CD4-positive, CD25-positive, alpha-beta regulatory T cell (primary cell): ENCODE data around the gene CNBD2. TPM values are rescaled to one million over a fixed set of nuclear protein-coding genes. Genes with fewer than 3 reads are reported as not detected.
A peak's percentile ranks its signal among the peaks of the same experiment; 100 is the strongest.

ENCODE experiments used
- ATAC-seq, 2 donors: fragments of 150-1000 bp; cut with Tn5 transposase; one replicate each; pipeline ENCODE4 v1.10.0; 2021; ENCODE audit warnings: low read depth in 2 of 2, moderate number of reproducible peaks in 2 of 2, moderate library complexity in 1 of 2
- DNase-seq, 3 donors: peaks; one replicate each; pipeline versions ENCODE4 v3.0.0 to v3.0.0-alpha.2; 2012 to 2022; ENCODE audit warnings: mixed read lengths in 1 of 3
- H3K27ac ChIP-seq: one replicate; pipeline ENCODE4 v1.7.0; 2013; ENCODE audit warnings: mild to moderate bottlenecking, low read length; ENCODE audit not compliant: insufficient read depth, poor library complexity, severe bottlenecking
- H3K27me3 ChIP-seq: one replicate; pipeline ENCODE4 v1.7.0; 2013; ENCODE audit warnings: low read length; ENCODE audit not compliant: control insufficient read depth, insufficient read depth
- H3K36me3 ChIP-seq: one replicate; pipeline ENCODE4 v1.7.0; 2013; ENCODE audit warnings: mild to moderate bottlenecking, low read length, moderate library complexity; ENCODE audit not compliant: control insufficient read depth, insufficient read depth
- H3K4me1 ChIP-seq: 2 replicates; pipeline ENCODE4 v1.7.0; 2013; ENCODE audit warnings: mild to moderate bottlenecking, low read length; ENCODE audit not compliant: insufficient read depth, control insufficient read depth, poor library complexity, severe bottlenecking
- H3K4me3 ChIP-seq: one replicate; pipeline ENCODE4 v1.7.0; 2013; ENCODE audit warnings: low read depth, mild to moderate bottlenecking, low read length, moderate library complexity
- H3K9me3 ChIP-seq, 2 experiments: 1 replicate in 1 of 2; 2 replicates in 1 of 2; pipeline ENCODE4 v1.7.0; 2013; ENCODE audit warnings: low read length in 2 of 2, mild to moderate bottlenecking in 1 of 2, moderate library complexity in 1 of 2; ENCODE audit not compliant: control insufficient read depth in 2 of 2
- H3K27ac Mint-ChIP-seq, 3 donors: one replicate each; pipeline ENCODE4 v1.8.0; 2020 to 2022; ENCODE audit warnings: mild to moderate bottlenecking in 3 of 3, mixed read lengths in 3 of 3, moderate library complexity in 2 of 3
- H3K27me3 Mint-ChIP-seq: one replicate; pipeline ENCODE4 v1.8.0; 2022; ENCODE audit warnings: mild to moderate bottlenecking, mixed read lengths
- H3K36me3 Mint-ChIP-seq: one replicate; pipeline ENCODE4 v1.8.0; 2020; ENCODE audit warnings: mixed read lengths
- H3K4me1 Mint-ChIP-seq, 4 donors: one replicate each; pipeline ENCODE4 v1.8.0; 2020 to 2022; ENCODE audit warnings: mixed read lengths in 4 of 4, mild to moderate bottlenecking in 1 of 4
- H3K4me3 Mint-ChIP-seq, 4 donors: one replicate each; pipeline ENCODE4 v1.8.0; 2020 to 2022; ENCODE audit warnings: mild to moderate bottlenecking in 4 of 4, mixed read lengths in 4 of 4, moderate library complexity in 3 of 4
- H3K9me3 Mint-ChIP-seq, 7 donors: one replicate each; pipeline ENCODE4 v1.8.0; 2020 to 2022; ENCODE audit warnings: mixed read lengths in 7 of 7, mild to moderate bottlenecking in 3 of 7, moderate library complexity in 2 of 7
- polyA plus RNA-seq, 4 donors: library from polyadenylated mRNA; unstranded; fragments of 300-500 nt; fragmentation: Illumina TruSeq; gene quantifications; one replicate each; pipeline ENCODE4 v1.2.3, GENCODE V29; 2021
- total RNA-seq: library from RNA; stranded (reverse); gene quantifications from one replicate; pipeline ENCODE4 v1.2.3, GENCODE V29; 2022

CNBD2 gene
- total and polyA plus RNA-seq, 5 donors from 2014 or later, result 8.5 to 24.8 (median 11.3) TPM

- Mint-ChIP-seq H3K27ac (no peak overlapping the region), H3K36me3 (no peaks in the 10 kb centered on the region), H3K9me3 (peaks cover 0 to 4% (median 0%) of the 10 kb centered on the region in 7 donors), H3K4me3 (no peak overlapping the region), H3K27me3 (peaks cover 31% of the 10 kb centered on the region), H3K4me1 (peaks cover 0 to 6% (median 0%) of the 10 kb centered on the region in 4 donors)
- Histone ChIP-seq H3K4me1 (peaks cover 11% of the 10 kb centered on the region), H3K27ac (no peak overlapping the region), H3K36me3 (no peaks in the 10 kb centered on the region), H3K9me3 (no peaks in the 10 kb centered on the region), H3K27me3 (no peaks in the 10 kb centered on the region), H3K4me3 (no peak overlapping the region)
- ATAC-seq, result no peak
- no peak for DNase-seq
Observed at GRCh38 chr20:36060676-36061075, 92.3 kb downstream of the CNBD2 start.

GRCh38 chr20:36061754-36062153, 93.4 kb downstream of the CNBD2 start:
- peaks cover 28% of the 10 kb centered on the region for H3K27me3 Mint-ChIP-seq
- no peak overlapping the region for H3K27ac Mint-ChIP-seq
- no peak for ATAC-seq
- peaks cover 0 to 4% (median 0%) of the 10 kb centered on the region in 7 donors for H3K9me3 Mint-ChIP-seq
- H3K4me3 Mint-ChIP-seq, result peak overlapping the region in 1 of 4 donors; percentile 48
- Histone ChIP-seq H3K27me3 (no peaks in the 10 kb centered on the region), H3K36me3 (no peaks in the 10 kb centered on the region), H3K4me3 (no peak overlapping the region), H3K9me3 (no peaks in the 10 kb centered on the region), H3K4me1 (peaks cover 11% of the 10 kb centered on the region), H3K27ac (no peak overlapping the region)
- DNase-seq, result no peak
- no peaks in the 10 kb centered on the region for H3K36me3 Mint-ChIP-seq
- H3K4me1 Mint-ChIP-seq, result peaks cover 0 to 6% (median 0%) of the 10 kb centered on the region in 4 donors

- Mint-ChIP-seq H3K36me3 (no peaks in the 10 kb centered on the region), H3K9me3 (peaks cover 0 to 4% (median 0%) of the 10 kb centered on the region in 7 donors)
- no peaks in the 10 kb centered on the region for H3K36me3 ChIP-seq
Observed at GRCh38 chr20:36062799-36063198, 94.4 kb downstream of the CNBD2 start.

GRCh38 chr20:36063916-36064657, 95.7 kb downstream of the CNBD2 start:
- Histone ChIP-seq H3K9me3 (no peaks in the 10 kb centered on the region), H3K27me3 (no peaks in the 10 kb centered on the region), H3K4me3 (no peak overlapping the region), H3K27ac (peak overlapping the region; percentile 14), H3K4me1 (peaks cover 11% of the 10 kb centered on the region), H3K36me3 (no peaks in the 10 kb centered on the region)
- DNase-seq (no peak), ATAC-seq (no peak)
- H3K27me3 Mint-ChIP-seq, result peaks cover 32% of the 10 kb centered on the region
- peak overlapping the region in 1 of 3 donors; percentile 82 for H3K27ac Mint-ChIP-seq
- H3K4me1 Mint-ChIP-seq, result peaks cover 0 to 6% (median 0%) of the 10 kb centered on the region in 4 donors
- H3K9me3 Mint-ChIP-seq, result peaks cover 0 to 4% (median 0%) of the 10 kb centered on the region in 7 donors
- H3K36me3 Mint-ChIP-seq, result no peaks in the 10 kb centered on the region
- peak overlapping the region; percentile 85 to 93 (median 88) for H3K4me3 Mint-ChIP-seq

More at GRCh38 chr20:36062799-36063198, 94.4 kb downstream of the CNBD2 start:
- no peak overlapping the region for H3K27ac Mint-ChIP-seq
- DNase-seq, result no peak
- H3K27me3 ChIP-seq, result no peaks in the 10 kb centered on the region
- H3K4me1 ChIP-seq, result peaks cover 11% of the 10 kb centered on the region
- peaks cover 0 to 6% (median 0%) of the 10 kb centered on the region in 4 donors for H3K4me1 Mint-ChIP-seq
- peaks cover 25% of the 10 kb centered on the region for H3K27me3 Mint-ChIP-seq
- no peak for ATAC-seq
- H3K9me3 ChIP-seq, result no peaks in the 10 kb centered on the region
- H3K4me3 Mint-ChIP-seq, result peak overlapping the region in 1 of 4 donors; percentile 7
- H3K27ac ChIP-seq, result no peak overlapping the region
- H3K4me3 ChIP-seq, result no peak overlapping the region

GRCh38 chr20:36064658-36065426, 96.5 kb downstream of the CNBD2 start:
- Histone ChIP-seq H3K9me3 (no peaks in the 10 kb centered on the region), H3K4me3 (peak overlapping the region; percentile 44), H3K36me3 (no peaks in the 10 kb centered on the region), H3K27ac (peak overlapping the region; percentile 14), H3K4me1 (peaks cover 11% of the 10 kb centered on the region), H3K27me3 (no peaks in the 10 kb centered on the region)
- H3K9me3 Mint-ChIP-seq, result peaks cover 0 to 4% (median 0%) of the 10 kb centered on the region in 7 donors
- peak; percentile 95 for ATAC-seq
- peak; percentile 85 to 89 (median 89) for DNase-seq
- H3K36me3 Mint-ChIP-seq, result no peaks in the 10 kb centered on the region
- H3K4me1 Mint-ChIP-seq, result peaks cover 0 to 6% (median 0%) of the 10 kb centered on the region in 4 donors
- H3K27ac Mint-ChIP-seq, result peak overlapping the region in 1 of 3 donors; percentile 54
- H3K4me3 Mint-ChIP-seq, result peak overlapping the region; percentile 85 to 93 (median 88)
- H3K27me3 Mint-ChIP-seq, result peaks cover 36% of the 10 kb centered on the region

- Mint-ChIP-seq H3K27ac (no peak overlapping the region), H3K27me3 (peaks cover 40% of the 10 kb centered on the region), H3K36me3 (no peaks in the 10 kb centered on the region), H3K4me3 (peak overlapping the region; percentile 85 to 93 (median 88)), H3K4me1 (peaks cover 0 to 6% (median 0%) of the 10 kb centered on the region in 4 donors), H3K9me3 (peaks cover 0 to 4% (median 0%) of the 10 kb centered on the region in 7 donors)
- ATAC-seq, result no peak
- Histone ChIP-seq H3K4me1 (peaks cover 11% of the 10 kb centered on the region), H3K27me3 (no peaks in the 10 kb centered on the region), H3K4me3 (no peak overlapping the region), H3K36me3 (no peaks in the 10 kb centered on the region), H3K27ac (no peak overlapping the region), H3K9me3 (no peaks in the 10 kb centered on the region)
- DNase-seq, result no peak
Observed at GRCh38 chr20:36065427-36065998, 97.1 kb downstream of the CNBD2 start.

GRCh38 chr20:36066777-36067176, 98.4 kb downstream of the CNBD2 start:
- ATAC-seq (no peak), DNase-seq (no peak)
- no peaks in the 10 kb centered on the region for H3K27me3 ChIP-seq
- Mint-ChIP-seq H3K4me3 (peak overlapping the region in 2 of 4 donors; percentile 11 to 67), H3K36me3 (no peaks in the 10 kb centered on the region), H3K9me3 (peaks cover 0 to 3% (median 0%) of the 10 kb centered on the region in 7 donors), H3K27ac (no peak overlapping the region), H3K4me1 (peaks cover 0 to 6% (median 0%) of the 10 kb centered on the region in 4 donors), H3K27me3 (peaks cover 46% of the 10 kb centered on the region)
- no peak overlapping the region for H3K27ac ChIP-seq
- H3K4me1 ChIP-seq, result peaks cover 11% of the 10 kb centered on the region
- H3K9me3 ChIP-seq, result no peaks in the 10 kb centered on the region
- H3K4me3 ChIP-seq, result no peak overlapping the region
- no peaks in the 10 kb centered on the region for H3K36me3 ChIP-seq
